Aorta (tissue), 5 donors: ENCODE results near the gene VRTN. TPM values are rescaled to one million over a fixed set of nuclear protein-coding genes. Genes with fewer than 3 reads are reported as not detected.

ENCODE experiments used
- ATAC-seq: fragments of 200-7000 bp; cut with Tn5 transposase; one replicate; pipeline ENCODE4 v1.9.1; 2022; ENCODE audit warnings: moderate library complexity; ENCODE audit not compliant: low FRiP score
- DNase-seq, 2 donors: peaks; one replicate each; pipeline ENCODE4 v3.0.0-alpha.2; 2020
- H3K27ac ChIP-seq, 2 donors: one replicate each; pipeline ENCODE4 v1.5.1; 2013; ENCODE audit warnings: low read length in 2 of 2, mild to moderate bottlenecking in 2 of 2, moderate library complexity in 2 of 2, control low read depth in 1 of 2, inconsistent platforms in 1 of 2, low read depth in 1 of 2
- H3K27me3 ChIP-seq, 2 donors: one replicate each; pipeline ENCODE4 v1.6.1; 2013; ENCODE audit warnings: control low read depth in 1 of 2, low read length in 1 of 2, mild to moderate bottlenecking in 1 of 2, moderate library complexity in 1 of 2; ENCODE audit not compliant: insufficient read depth in 2 of 2, control insufficient read depth in 1 of 2
- H3K36me3 ChIP-seq, 2 donors: one replicate each; pipeline ENCODE4 v1.6.1; 2013; ENCODE audit warnings: control low read depth in 1 of 2, low read length in 1 of 2, mild to moderate bottlenecking in 1 of 2; ENCODE audit not compliant: insufficient read depth in 2 of 2, control insufficient read depth in 1 of 2
- H3K4me1 ChIP-seq, 2 donors: one replicate each; pipeline ENCODE4 v1.6.1; 2013; ENCODE audit warnings: low read length in 2 of 2, control low read depth in 1 of 2, mild to moderate bottlenecking in 1 of 2, moderate library complexity in 1 of 2; ENCODE audit not compliant: insufficient read depth in 2 of 2, control insufficient read depth in 1 of 2
- H3K4me3 ChIP-seq, 2 donors: one replicate each; pipeline ENCODE4 v1.5.1; 2013; ENCODE audit warnings: low read length in 2 of 2, control low read depth in 1 of 2, mild to moderate bottlenecking in 1 of 2
- H3K9me3 ChIP-seq: one replicate; pipeline ENCODE4 v1.6.1; 2013; ENCODE audit warnings: mild to moderate bottlenecking, low read length; ENCODE audit not compliant: control insufficient read depth
- WGBS, 2 donors: extraction: QIAGEN DNeasy Blood & Tissue Kit; methylation state at CpG; one replicate each; pipeline ENCODE4 v1.1.7; 2013; 5-methylcytosine and 5-hydroxymethylcytosine counted together
- intact Hi-C, 2 donors: fragments of 100-400 bp; cut with DNase I; formaldehyde crosslinking; loops; one replicate each; pipeline versions ENCODE4 v1.14.2 to v1.15.0; 2022
- polyA plus RNA-seq, 2 donors: library from polyadenylated mRNA; stranded (reverse); fragments of 200-250 nt; gene quantifications; one replicate each; pipeline ENCODE4 v1.2.3, GENCODE V29; 2013
- total RNA-seq, 2 donors: library from RNA; stranded (reverse); fragmentation: NEBNext Ultra II Directional; extraction: Animal tissue kit (Norgen Biotek cat#: 25700); gene quantifications; one replicate each; pipeline ENCODE4 v1.2.1, GENCODE V29; 2021
- donor health status: healthy with polysubstance abuse.
- donor health status: Bipolar disorder and iron deficiency.
- donor health status: DM: no; HTN: no; CAD: no.
- donor health status: DM: no; HTN: no; CAD: no.
- donor health status: DM: yes; HTN: yes; CAD: no.

The VRTN gene
- total and polyA plus RNA-seq, 4 donors: not detected

- Histone ChIP-seq H3K4me3 (no peak overlapping the region), H3K4me1 (no peaks in the 10 kb centered on the region), H3K9me3 (no peaks in the 10 kb centered on the region), H3K27me3 (no peaks in the 10 kb centered on the region), H3K36me3 (no peaks in the 10 kb centered on the region), H3K27ac (no peak overlapping the region)
- DNase-seq (no peak), ATAC-seq (no peak)
- intact Hi-C loops: no loop called here
- 65 to 70% methylated on average over 7 of the region's 7 CpGs for WGBS, 2 donors
These were observed 1.0 kb upstream of the VRTN start for GRCh38 chr14:74347097-74347794.

GRCh38 chr14:74347795-74348100 lies 523 bp upstream of the VRTN start:
- Histone ChIP-seq H3K27me3 (no peaks in the 10 kb centered on the region), H3K36me3 (no peaks in the 10 kb centered on the region), H3K4me3 (no peak overlapping the region), H3K27ac (no peak overlapping the region), H3K9me3 (no peaks in the 10 kb centered on the region), H3K4me1 (no peaks in the 10 kb centered on the region)
- intact Hi-C loops: no loop called here
- DNase-seq (no peak), ATAC-seq (no peak)
- 44 to 52% methylated on average over 1 of the region's 1 CpG for WGBS, 2 donors

- Histone ChIP-seq H3K36me3 (no peaks in the 10 kb centered on the region), H3K27ac (no peak overlapping the region), H3K9me3 (no peaks in the 10 kb centered on the region), H3K4me3 (no peak overlapping the region), H3K4me1 (no peaks in the 10 kb centered on the region), H3K27me3 (no peaks in the 10 kb centered on the region)
- WGBS, 2 donors: 40 to 47% methylated on average over 13 to 17 of the region's 17 CpGs
- no peak for ATAC-seq
- intact Hi-C loops: no loop called here
- no peak for DNase-seq
These were observed 628 bp downstream of the VRTN start for GRCh38 chr14:74348735-74349463.

- Histone ChIP-seq H3K4me1 (no peaks in the 10 kb centered on the region), H3K27ac (no peak overlapping the region), H3K36me3 (no peaks in the 10 kb centered on the region), H3K27me3 (no peaks in the 10 kb centered on the region), H3K9me3 (no peaks in the 10 kb centered on the region), H3K4me3 (no peak overlapping the region)
- WGBS, 2 donors: 40 to 44% methylated on average over 4 of the region's 4 CpGs
- ATAC-seq (no peak), DNase-seq (no peak)
- intact Hi-C loops: no loop called here
These were observed 1.5 kb downstream of the VRTN start for GRCh38 chr14:74349757-74350156.

- H3K27me3 ChIP-seq: no peaks in the 10 kb centered on the region
- ATAC-seq: no peak
- 32 to 39% methylated on average over 11 of the region's 11 CpGs for WGBS, 2 donors
- intact Hi-C loops: no loop called here
- H3K4me3 ChIP-seq: no peak overlapping the region
- H3K36me3 ChIP-seq: no peaks in the 10 kb centered on the region
- H3K27ac ChIP-seq: no peak overlapping the region
- no peaks in the 10 kb centered on the region for H3K4me1 ChIP-seq
- no peaks in the 10 kb centered on the region for H3K9me3 ChIP-seq
- no peak for DNase-seq
These were observed 2.1 kb downstream of the VRTN start for GRCh38 chr14:74350211-74350927.

- no peaks in the 10 kb centered on the region for H3K27me3 ChIP-seq
These were observed 2.7 kb downstream of the VRTN start for GRCh38 chr14:74350928-74351323.

GRCh38 chr14:74356892-74357575 lies 8.8 kb downstream of the VRTN start:
- H3K4me1 ChIP-seq: no peaks in the 10 kb centered on the region
- DNase-seq (no peak), ATAC-seq (peak; percentile 49)
- no peaks in the 10 kb centered on the region for H3K36me3 ChIP-seq
- intact Hi-C loops: no loop called here
- H3K4me3 ChIP-seq: no peak overlapping the region
- H3K27ac ChIP-seq: no peak overlapping the region
- no peaks in the 10 kb centered on the region for H3K27me3 ChIP-seq
- no peaks in the 10 kb centered on the region for H3K9me3 ChIP-seq
- WGBS, 2 donors: 91 to 92% methylated on average over 32 of the region's 32 CpGs

More at GRCh38 chr14:74350928-74351323, 2.7 kb downstream of the VRTN start:
- DNase-seq (no peak), ATAC-seq (no peak)
- intact Hi-C loops: no loop called here
- H3K27ac ChIP-seq: no peak overlapping the region
- no peaks in the 10 kb centered on the region for H3K36me3 ChIP-seq
- H3K4me1 ChIP-seq: no peaks in the 10 kb centered on the region
- no peak overlapping the region for H3K4me3 ChIP-seq
- no peaks in the 10 kb centered on the region for H3K9me3 ChIP-seq
- 0% methylated on average over 1 of the region's 1 CpG for WGBS, 2 donors

GRCh38 chr14:74357585-74357984 lies 9.3 kb downstream of the VRTN start:
- whole genome bisulfite sequencing, 2 donors: 92 to 93% methylated on average over 19 of the region's 19 CpGs
- no peaks in the 10 kb centered on the region for H3K27me3 ChIP-seq
- no peak overlapping the region for H3K27ac ChIP-seq
- ATAC-seq (no peak), DNase-seq (peak in 1 of 2 donors; percentile 74)
- no peaks in the 10 kb centered on the region for H3K36me3 ChIP-seq
- no peak overlapping the region for H3K4me3 ChIP-seq
- H3K9me3 ChIP-seq: no peaks in the 10 kb centered on the region
- H3K4me1 ChIP-seq: no peaks in the 10 kb centered on the region
- intact Hi-C loops: no loop called here
